IPS-20b (cell line): ENCODE measurements around the gene RUBCN.
"Not testable (repeated sequence)": the region's sequence is repeated elsewhere in the genome, so short reads cannot be mapped to it uniquely, and the experiment has no call there.

ENCODE experiments used
- H3K27ac ChIP-seq: one replicate; pipeline ENCODE4 v1.5.1; 2013; ENCODE audit warnings: low read length
- H3K27me3 ChIP-seq: 2 replicates; pipeline ENCODE4 v1.6.1; 2013; ENCODE audit warnings: mild to moderate bottlenecking, low read length, inconsistent platforms; ENCODE audit not compliant: insufficient read depth
- H3K36me3 ChIP-seq: 2 replicates; pipeline ENCODE4 v1.6.1; 2013; ENCODE audit warnings: low read depth, mild to moderate bottlenecking, inconsistent platforms, low read length, moderate library complexity; ENCODE audit not compliant: insufficient read depth
- H3K4me1 ChIP-seq: 2 replicates; pipeline ENCODE4 v1.6.1; 2013; ENCODE audit warnings: mild to moderate bottlenecking, control low read depth, inconsistent platforms, low read length, moderate library complexity; ENCODE audit not compliant: insufficient read depth
- H3K4me3 ChIP-seq: 2 replicates; pipeline ENCODE4 v1.5.1; 2013; ENCODE audit warnings: mild to moderate bottlenecking, low read length, inconsistent platforms
- H3K9ac ChIP-seq: 2 replicates; pipeline ENCODE4 v1.6.1; 2013; ENCODE audit warnings: low read depth, mild to moderate bottlenecking, inconsistent platforms, low read length, moderate library complexity
- H3K9me3 ChIP-seq: 2 replicates; pipeline ENCODE4 v1.6.1; 2013; ENCODE audit warnings: mild to moderate bottlenecking, low read depth, low read length, inconsistent platforms; ENCODE audit not compliant: insufficient read depth

The RUBCN gene

GRCh38 chr3:197682713-197683112, 54.0 kb downstream of the RUBCN start:
- Histone ChIP-seq H3K36me3 (peaks cover 19% of the 10 kb centered on the region), H3K9ac (no peak overlapping the region), H3K4me3 (no peak overlapping the region), H3K27me3 (no peaks in the 10 kb centered on the region), H3K4me1 (no peaks in the 10 kb centered on the region), H3K9me3 (no peaks in the 10 kb centered on the region), H3K27ac (no peak overlapping the region)

DNA sequence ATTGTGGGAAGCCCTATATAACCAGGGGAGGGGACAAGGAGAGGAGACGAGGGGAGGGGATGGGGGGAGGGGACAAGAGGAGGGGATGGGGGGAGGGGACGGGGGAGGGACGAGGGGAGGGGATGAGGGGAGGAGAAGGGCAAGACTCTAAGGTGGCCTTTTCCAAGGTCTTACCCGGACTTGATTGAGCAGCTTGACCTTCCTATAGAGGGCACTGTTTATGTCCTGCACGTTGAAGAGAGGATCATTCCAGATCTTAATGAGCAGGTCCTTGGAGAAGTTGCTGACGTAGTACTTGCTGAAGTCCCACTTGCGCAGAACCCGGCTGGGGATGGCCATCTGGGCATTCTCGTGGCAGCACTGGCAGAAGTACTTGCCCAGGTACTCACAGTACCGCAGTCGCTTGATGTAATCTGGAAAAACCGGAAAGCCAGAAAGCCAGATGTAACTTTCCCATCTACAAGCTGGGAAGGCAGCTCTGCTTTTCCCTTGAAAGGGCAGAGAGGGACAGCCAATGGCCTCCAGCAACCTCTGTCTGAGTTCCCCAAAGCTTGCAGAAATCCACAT, 55.7 kb downstream of the RUBCN start:
- Histone ChIP-seq H3K27ac (no peak overlapping the region), H3K36me3 (peaks cover 30% of the 10 kb centered on the region), H3K4me3 (no peak overlapping the region), H3K27me3 (no peaks in the 10 kb centered on the region), H3K4me1 (no peaks in the 10 kb centered on the region), H3K9me3 (no peaks in the 10 kb centered on the region), H3K9ac (no peak overlapping the region)

- Histone ChIP-seq H3K27ac (no peak overlapping the region), H3K4me1 (no peaks in the 10 kb centered on the region), H3K27me3 (no peaks in the 10 kb centered on the region), H3K4me3 (no peak overlapping the region), H3K36me3 (peaks cover 31% of the 10 kb centered on the region), H3K9me3 (no peaks in the 10 kb centered on the region), H3K9ac (no peak overlapping the region)
Observed at GRCh38 chr3:197675951-197676350, 60.8 kb downstream of the RUBCN start.

GRCh38 chr3:197675563-197675860, 61.2 kb downstream of the RUBCN start:
- Histone ChIP-seq H3K27me3 (no peaks in the 10 kb centered on the region), H3K9ac (no peak overlapping the region), H3K36me3 (peaks cover 29% of the 10 kb centered on the region), H3K4me3 (no peak overlapping the region), H3K9me3 (no peaks in the 10 kb centered on the region), H3K27ac (no peak overlapping the region), H3K4me1 (no peaks in the 10 kb centered on the region)

DNA sequence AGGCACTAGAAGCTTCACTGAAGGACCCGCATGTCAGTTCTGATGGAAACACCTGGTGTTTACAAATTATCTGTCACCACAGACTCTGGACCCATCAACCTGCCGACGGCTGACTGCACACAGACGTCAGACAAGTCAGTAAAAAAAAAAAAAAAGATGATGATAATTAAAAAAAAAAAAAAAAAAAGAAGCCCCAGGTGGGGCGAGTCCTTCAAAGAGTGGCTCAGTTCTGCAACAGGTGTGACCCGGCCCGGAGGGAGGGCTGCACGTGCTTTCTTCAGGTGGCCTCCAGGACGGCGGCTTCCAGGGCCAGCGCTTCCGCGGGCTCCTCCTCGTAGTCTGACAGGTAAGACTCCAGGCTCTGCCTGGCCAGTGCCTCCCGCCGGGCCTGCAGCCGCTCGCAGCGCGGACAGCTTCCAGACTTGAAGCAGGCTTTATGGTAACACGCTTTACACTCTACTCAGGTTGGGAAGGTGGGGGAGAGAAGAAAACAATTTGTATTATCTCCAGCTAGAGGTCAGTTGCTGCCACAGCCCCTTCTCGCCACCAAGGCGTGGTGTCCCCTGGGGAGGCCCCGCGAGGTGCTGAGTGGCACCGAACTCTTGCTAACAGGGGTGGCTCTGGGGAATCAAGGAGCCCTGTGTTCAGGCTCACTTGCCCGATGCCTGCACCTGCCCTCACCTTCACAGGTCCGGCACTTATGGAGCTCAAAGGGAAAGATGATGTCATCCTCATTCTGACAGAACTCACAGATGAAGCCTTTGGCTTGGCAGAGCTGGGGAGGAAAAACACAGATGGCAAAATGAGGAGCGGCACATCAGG, 61.8 kb downstream of the RUBCN start:
- Histone ChIP-seq H3K36me3 (peaks cover 27% of the 10 kb centered on the region), H3K9ac (no peak overlapping the region), H3K27me3 (no peaks in the 10 kb centered on the region), H3K9me3 (no peaks in the 10 kb centered on the region), H3K4me1 (no peaks in the 10 kb centered on the region), H3K4me3 (no peak overlapping the region), H3K27ac (no peak overlapping the region)

DNA sequence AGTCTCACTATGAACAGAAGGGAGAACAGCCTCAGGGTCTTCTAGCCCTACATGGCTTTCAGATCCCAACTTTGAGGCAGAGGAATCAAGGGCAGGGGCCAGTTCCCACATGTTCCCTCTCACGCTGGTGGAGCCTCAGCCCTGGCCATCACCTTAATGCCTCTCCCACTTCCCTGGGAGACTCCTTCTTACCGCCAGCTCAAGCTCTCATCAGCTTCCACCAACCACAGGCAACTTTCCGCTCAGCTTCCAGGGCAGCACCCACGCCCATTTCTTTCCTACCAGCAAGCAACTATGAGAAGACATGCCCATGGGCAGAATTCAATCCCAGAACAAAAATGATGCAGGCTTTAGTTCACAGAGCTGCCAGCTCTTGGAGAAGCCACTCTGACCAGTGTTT, 63.5 kb downstream of the RUBCN start:
- H3K27ac ChIP-seq, result no peak overlapping the region
- no peaks in the 10 kb centered on the region for H3K9me3 ChIP-seq
- H3K27me3 ChIP-seq, result no peaks in the 10 kb centered on the region
- no peaks in the 10 kb centered on the region for H3K4me1 ChIP-seq
- H3K9ac ChIP-seq, result no peak overlapping the region
- no peak overlapping the region for H3K4me3 ChIP-seq
- H3K36me3 ChIP-seq, result peaks cover 27% of the 10 kb centered on the region

- Histone ChIP-seq H3K4me1 (no peaks in the 10 kb centered on the region), H3K36me3 (peaks cover 14% of the 10 kb centered on the region; the same call in 1 of the 2 replicates), H3K27ac (no peak overlapping the region), H3K9me3 (no peaks in the 10 kb centered on the region), H3K9ac (no peak overlapping the region), H3K27me3 (no peaks in the 10 kb centered on the region), H3K4me3 (no peak overlapping the region)
Observed at GRCh38 chr3:197670361-197670760, 66.3 kb downstream of the RUBCN start.

- no peaks in the 10 kb centered on the region for H3K9me3 ChIP-seq
- H3K27ac ChIP-seq, result no peak overlapping the region
- no peaks in the 10 kb centered on the region for H3K36me3 ChIP-seq
- no peak overlapping the region for H3K9ac ChIP-seq
- no peaks in the 10 kb centered on the region for H3K4me1 ChIP-seq
- no peak overlapping the region for H3K4me3 ChIP-seq
- H3K27me3 ChIP-seq, result peaks cover 4% of the 10 kb centered on the region; the same call in 1 of the 2 replicates
Observed at GRCh38 chr3:197667968-197668367, 68.7 kb downstream of the RUBCN start.

DNA sequence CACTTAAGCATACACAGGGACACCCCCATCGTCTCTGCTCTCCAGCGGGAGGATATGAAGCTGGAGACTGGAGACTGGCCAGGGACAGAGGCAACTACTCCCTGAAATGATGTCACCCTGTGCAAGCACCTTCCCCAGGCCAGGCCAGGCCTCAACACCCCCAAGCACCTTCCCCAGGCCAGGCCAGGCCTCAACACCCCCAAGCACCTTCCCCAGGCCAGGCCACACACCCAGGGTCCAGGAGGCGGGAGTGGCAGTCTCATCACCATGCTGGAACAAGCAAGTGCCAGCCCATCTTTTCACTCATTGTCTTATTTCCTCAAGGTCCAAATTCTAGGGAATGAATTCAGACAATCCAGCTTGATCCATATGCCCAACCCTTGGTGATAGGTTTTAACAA, 69.4 kb downstream of the RUBCN start:
- not testable (repeated sequence) for H3K36me3 ChIP-seq, H3K27ac ChIP-seq, H3K9me3 ChIP-seq, H3K4me3 ChIP-seq, H3K4me1 ChIP-seq, H3K27me3 ChIP-seq, H3K9ac ChIP-seq

- H3K4me1 ChIP-seq, H3K36me3 ChIP-seq, H3K9ac ChIP-seq, H3K4me3 ChIP-seq, H3K9me3 ChIP-seq, H3K27ac ChIP-seq, H3K27me3 ChIP-seq: not testable (repeated sequence)
Observed at GRCh38 chr3:197666221-197666842, 70.4 kb downstream of the RUBCN start.

DNA sequence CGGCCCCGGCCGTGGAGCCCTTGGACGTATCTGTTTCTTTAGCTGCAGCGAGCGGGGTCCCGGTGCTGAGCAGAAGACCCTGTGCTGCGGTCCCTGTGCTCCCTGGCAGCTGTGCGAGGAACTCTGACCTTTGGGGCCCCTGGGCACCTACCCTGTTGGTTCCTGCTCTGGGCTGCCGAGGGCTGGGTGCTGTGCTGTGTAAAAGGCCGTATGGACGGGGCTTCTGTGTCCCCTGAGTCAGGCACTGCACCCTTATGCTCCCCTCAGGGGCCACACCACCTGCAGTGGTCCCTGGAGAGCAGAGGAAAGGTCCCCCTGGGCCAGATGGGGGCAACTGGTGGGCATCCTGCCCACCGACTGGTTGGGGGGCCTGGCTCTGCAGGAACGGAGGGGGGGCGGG, 71.2 kb downstream of the RUBCN start:
- not testable (repeated sequence) for H3K4me3 ChIP-seq, H3K27me3 ChIP-seq, H3K9ac ChIP-seq, H3K36me3 ChIP-seq, H3K27ac ChIP-seq, H3K4me1 ChIP-seq, H3K9me3 ChIP-seq

DNA sequence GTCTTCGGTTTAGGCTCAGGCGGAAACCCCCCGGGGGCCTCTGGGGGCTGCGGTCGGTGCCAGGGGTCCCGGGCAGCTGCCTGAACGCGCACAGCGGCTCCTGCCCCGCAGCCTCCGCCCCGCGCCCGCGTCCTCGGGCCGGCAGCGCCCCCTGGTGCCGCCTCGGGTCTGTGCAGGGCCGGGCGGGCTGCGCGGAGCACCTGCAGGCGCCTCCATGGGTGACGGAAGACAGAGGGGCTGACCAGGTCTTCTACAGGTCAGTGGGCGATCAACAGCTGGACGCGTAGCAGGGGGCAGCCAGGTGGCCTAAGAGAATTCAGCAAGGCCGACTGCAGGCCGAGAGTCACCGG, 71.6 kb downstream of the RUBCN start:
- not testable (repeated sequence) for H3K4me1 ChIP-seq, H3K27ac ChIP-seq, H3K4me3 ChIP-seq

More for the DNA sequence above, 71.6 kb downstream of the RUBCN start:
- not testable (repeated sequence) for H3K9ac ChIP-seq, H3K9me3 ChIP-seq, H3K27me3 ChIP-seq, H3K36me3 ChIP-seq
